Spleen (tissue), 7 donors: ENCODE data around the gene EYA2.

ENCODE experiments used
- POLR2A ChIP-seq, 3 donors: fragments of 450-650 bp; IDR thresholded peaks; one replicate each; pipeline ENCODE4 v1.5.1; 2017; ENCODE audit warnings: antibody characterized with exemption in 3 of 3, mild to moderate bottlenecking in 1 of 3
- POLR2AphosphoS5 ChIP-seq, 3 donors: sonication (generic); formaldehyde crosslinking; IDR thresholded peaks; one replicate each; pipeline ENCODE4 v1.5.1; 2017; ENCODE audit warnings: antibody characterized with exemption in 3 of 3
- TF ChIP-seq, protein P1 (sequence below), 11 experiments: fragments of 200-600 bp in 7 of 11; fragments of 450-650 bp in 4 of 11; sonication (generic) in 4 of 11; IDR thresholded peaks in 8 of 11; conservative IDR thresholded peaks in 3 of 11; 1 replicate in 7 of 11; 2 replicates in 4 of 11; pipeline versions ENCODE4 v1.4.0 to v1.8.0; 2016 to 2021; ENCODE audit warnings: antibody characterized with exemption in 11 of 11, inconsistent platforms in 4 of 11, mild to moderate bottlenecking in 1 of 11
- donor health status: DM: no; HTN: no; CAD: no; lungs with moderate emphysema.
- donor health status: DM: no; HTN: no; CAD: no.
- donor health status: DM: no; HTN: no; CAD: no.

GRCh38 chr20:47032933-47033578 lies 138.4 kb downstream of the EYA2 start:
- TF ChIP-seq POLR2A (IDR thresholded peaks at IDR 0.05) (no peak), POLR2AphosphoS5 (IDR thresholded peaks at IDR 0.05) (no peak)
- TF ChIP-seq, protein P1, sequence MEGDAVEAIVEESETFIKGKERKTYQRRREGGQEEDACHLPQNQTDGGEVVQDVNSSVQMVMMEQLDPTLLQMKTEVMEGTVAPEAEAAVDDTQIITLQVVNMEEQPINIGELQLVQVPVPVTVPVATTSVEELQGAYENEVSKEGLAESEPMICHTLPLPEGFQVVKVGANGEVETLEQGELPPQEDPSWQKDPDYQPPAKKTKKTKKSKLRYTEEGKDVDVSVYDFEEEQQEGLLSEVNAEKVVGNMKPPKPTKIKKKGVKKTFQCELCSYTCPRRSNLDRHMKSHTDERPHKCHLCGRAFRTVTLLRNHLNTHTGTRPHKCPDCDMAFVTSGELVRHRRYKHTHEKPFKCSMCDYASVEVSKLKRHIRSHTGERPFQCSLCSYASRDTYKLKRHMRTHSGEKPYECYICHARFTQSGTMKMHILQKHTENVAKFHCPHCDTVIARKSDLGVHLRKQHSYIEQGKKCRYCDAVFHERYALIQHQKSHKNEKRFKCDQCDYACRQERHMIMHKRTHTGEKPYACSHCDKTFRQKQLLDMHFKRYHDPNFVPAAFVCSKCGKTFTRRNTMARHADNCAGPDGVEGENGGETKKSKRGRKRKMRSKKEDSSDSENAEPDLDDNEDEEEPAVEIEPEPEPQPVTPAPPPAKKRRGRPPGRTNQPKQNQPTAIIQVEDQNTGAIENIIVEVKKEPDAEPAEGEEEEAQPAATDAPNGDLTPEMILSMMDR (IDR thresholded peaks at IDR 0.05 in 8 of 11, conservative IDR thresholded peaks at IDR 0.05 in 3 of 11) = no peak
